Glutamatergic neuron (in vitro differentiated cells): ENCODE data around the gene HMOX1. TPM values are rescaled to one million over a fixed set of nuclear protein-coding genes. Genes with fewer than 3 reads are reported as not detected.
"Not testable (repeated sequence)": the region's sequence is repeated elsewhere in the genome, so short reads cannot be mapped to it uniquely, and the experiment has no call there.

ENCODE experiments used
- DNase-seq: peaks from one replicate; pipeline ENCODE4 v3.0.0; 2022
- H3K27ac Mint-ChIP-seq: one replicate; pipeline ENCODE4 v1.8.0; 2020; ENCODE audit warnings: mild to moderate bottlenecking, mixed read lengths, inconsistent platforms; ENCODE audit not compliant: unreplicated experiment
- H3K27me3 Mint-ChIP-seq: one replicate; pipeline ENCODE4 v1.8.0; 2020; ENCODE audit warnings: mild to moderate bottlenecking, moderate library complexity, mixed read lengths, inconsistent platforms; ENCODE audit not compliant: unreplicated experiment
- H3K36me3 Mint-ChIP-seq: one replicate; pipeline ENCODE4 v1.8.0; 2020; ENCODE audit warnings: mild to moderate bottlenecking, mixed read lengths, inconsistent platforms; ENCODE audit not compliant: unreplicated experiment
- H3K4me1 Mint-ChIP-seq: one replicate; pipeline ENCODE4 v1.8.0; 2020; ENCODE audit warnings: mild to moderate bottlenecking, low read depth, mixed read lengths, inconsistent platforms; ENCODE audit not compliant: unreplicated experiment
- H3K4me3 Mint-ChIP-seq: one replicate; pipeline ENCODE4 v1.8.0; 2020; ENCODE audit warnings: mild to moderate bottlenecking, mixed read lengths, inconsistent platforms; ENCODE audit not compliant: unreplicated experiment
- H3K9me3 Mint-ChIP-seq: one replicate; pipeline ENCODE4 v1.8.0; 2020; ENCODE audit warnings: mild to moderate bottlenecking, moderate library complexity, mixed read lengths, inconsistent platforms; ENCODE audit not compliant: unreplicated experiment
- CTCF ChIP-seq: fragments of 200-600 bp; sonication (generic); IDR thresholded peaks from one replicate; pipeline ENCODE4 v1.5.0; 2021; ENCODE audit not compliant: partially characterized antibody, unreplicated experiment
- total RNA-seq: library from RNA; stranded (reverse); fragmentation: NEBNext Ultra II Directional; extraction: Animal tissue kit (Norgen Biotek cat#: 25700); gene quantifications from one replicate; pipeline ENCODE4 v1.2.1, GENCODE V29; 2021; ENCODE audit not compliant: unreplicated experiment

Gene HMOX1
- total RNA-seq, 1 donor from 2014 or later, result 14.9 TPM

- H3K27me3 Mint-ChIP-seq, result peaks cover 2% of the 10 kb centered on the region
- no peak overlapping the region for H3K27ac Mint-ChIP-seq
- no peaks in the 10 kb centered on the region for H3K9me3 Mint-ChIP-seq
- no peak overlapping the region for H3K4me3 Mint-ChIP-seq
- no peak for TF ChIP-seq CTCF
- no peaks in the 10 kb centered on the region for H3K36me3 Mint-ChIP-seq
- H3K4me1 Mint-ChIP-seq, result no peaks in the 10 kb centered on the region
- no peak for DNase-seq
These were observed 12.5 kb downstream of the HMOX1 start for GRCh38 chr22:35393116-35394010.

GRCh38 chr22:35394011-35394312 is 13.1 kb downstream of the HMOX1 start:
- no peaks in the 10 kb centered on the region for H3K36me3 Mint-ChIP-seq
- no peak overlapping the region for H3K4me3 Mint-ChIP-seq
- no peak overlapping the region for H3K27ac Mint-ChIP-seq
- DNase-seq, result no peak
- no peaks in the 10 kb centered on the region for H3K9me3 Mint-ChIP-seq
- H3K27me3 Mint-ChIP-seq, result peaks cover 2% of the 10 kb centered on the region
- no peaks in the 10 kb centered on the region for H3K4me1 Mint-ChIP-seq
- TF ChIP-seq CTCF, result no peak

- no peak for TF ChIP-seq CTCF
- H3K27me3 Mint-ChIP-seq, result peaks cover 6% of the 10 kb centered on the region
- no peaks in the 10 kb centered on the region for H3K36me3 Mint-ChIP-seq
- no peak overlapping the region for H3K27ac Mint-ChIP-seq
- no peak for DNase-seq
- peaks cover under 1% of the 10 kb centered on the region for H3K9me3 Mint-ChIP-seq
- H3K4me1 Mint-ChIP-seq, result no peaks in the 10 kb centered on the region
- no peak overlapping the region for H3K4me3 Mint-ChIP-seq
These were observed 14.1 kb downstream of the HMOX1 start for GRCh38 chr22:35394810-35395563.

- H3K4me1 Mint-ChIP-seq, H3K4me3 Mint-ChIP-seq, H3K27me3 Mint-ChIP-seq, H3K36me3 Mint-ChIP-seq, H3K9me3 Mint-ChIP-seq, H3K27ac Mint-ChIP-seq, DNase-seq: not testable (repeated sequence)
These were observed 15.7 kb downstream of the HMOX1 start for GRCh38 chr22:35396622-35397021.

- Mint-ChIP-seq H3K4me1 (no peaks in the 10 kb centered on the region), H3K4me3 (no peak overlapping the region), H3K36me3 (no peaks in the 10 kb centered on the region), H3K27ac (no peak overlapping the region), H3K9me3 (peaks cover 1% of the 10 kb centered on the region), H3K27me3 (peaks cover 6% of the 10 kb centered on the region)
- no peak for TF ChIP-seq CTCF
- no peak for DNase-seq
These were observed 16.4 kb downstream of the HMOX1 start for GRCh38 chr22:35397095-35397904.
